HG02588 (cell line): ENCODE measurements around the gene RPH3AL.
"Not testable (repeated sequence)": the region's sequence is repeated elsewhere in the genome, so short reads cannot be mapped to it uniquely, and the experiment has no call there.

Source experiments
- ATAC-seq: cut with Tn5 transposase; IDR thresholded peaks from one replicate; pipeline ENCODE4 v1.9.1; 2021; ENCODE audit warnings: mild to moderate bottlenecking, moderate library complexity; ENCODE audit not compliant: unreplicated experiment

Gene RPH3AL

GRCh38 chr17:182050-182751 is 170.4 kb downstream of the RPH3AL start:
- ATAC-seq, result no peak

GRCh38 chr17:181245-182049 is 171.2 kb downstream of the RPH3AL start, which contains the start of gene DOC2B:
Gene DOC2B (minus strand): TSS chr17:181650. CDS start chr17:181479, 171 bp downstream.
- ATAC-seq, result no peak

GRCh38 chr17:180381-181244 is 172.0 kb downstream of the RPH3AL start:
- ATAC-seq, result no peak

- no peak for ATAC-seq
These were observed 172.7 kb downstream of the RPH3AL start for GRCh38 chr17:179781-180380.

- no peak for ATAC-seq
These were observed 173.6 kb downstream of the RPH3AL start for GRCh38 chr17:179066-179432.

GRCh38 chr17:178292-179065 is 174.1 kb downstream of the RPH3AL start:
- no peak for ATAC-seq

GRCh38 chr17:177762-178161 is 174.8 kb downstream of the RPH3AL start:
- ATAC-seq, result no peak

GRCh38 chr17:177155-177554 is 175.5 kb downstream of the RPH3AL start:
- no peak for ATAC-seq

GRCh38 chr17:173166-173911 is 179.3 kb downstream of the RPH3AL start:
- ATAC-seq, result no peak

- ATAC-seq, result no peak
These were observed 180.2 kb downstream of the RPH3AL start for GRCh38 chr17:172401-172800.

GRCh38 chr17:171871-172270 is 180.7 kb downstream of the RPH3AL start:
- no peak for ATAC-seq

GRCh38 chr17:170130-170670 is 182.4 kb downstream of the RPH3AL start:
- ATAC-seq, result no peak

GRCh38 chr17:168614-169013 is 184.0 kb downstream of the RPH3AL start:
- not testable (repeated sequence) for ATAC-seq

- ATAC-seq, result no peak
These were observed 186.7 kb downstream of the RPH3AL start for GRCh38 chr17:165939-166338.

- no peak for ATAC-seq
These were observed 188.0 kb downstream of the RPH3AL start for GRCh38 chr17:164303-165235.

- no peak for ATAC-seq
These were observed 189.0 kb downstream of the RPH3AL start for GRCh38 chr17:163514-164098.

- ATAC-seq, result no peak
These were observed 189.9 kb downstream of the RPH3AL start for GRCh38 chr17:162689-163088.
